GM19023 (cell line): ENCODE measurements around the gene TMEM178B.
A peak's percentile ranks its signal among the peaks of the same experiment; 100 is the strongest.

Source experiments
- ATAC-seq: cut with Tn5 transposase; IDR thresholded peaks from one replicate; pipeline ENCODE4 v1.9.1; 2021; ENCODE audit warnings: mild to moderate bottlenecking, moderate library complexity; ENCODE audit not compliant: unreplicated experiment

TMEM178B gene

DNA sequence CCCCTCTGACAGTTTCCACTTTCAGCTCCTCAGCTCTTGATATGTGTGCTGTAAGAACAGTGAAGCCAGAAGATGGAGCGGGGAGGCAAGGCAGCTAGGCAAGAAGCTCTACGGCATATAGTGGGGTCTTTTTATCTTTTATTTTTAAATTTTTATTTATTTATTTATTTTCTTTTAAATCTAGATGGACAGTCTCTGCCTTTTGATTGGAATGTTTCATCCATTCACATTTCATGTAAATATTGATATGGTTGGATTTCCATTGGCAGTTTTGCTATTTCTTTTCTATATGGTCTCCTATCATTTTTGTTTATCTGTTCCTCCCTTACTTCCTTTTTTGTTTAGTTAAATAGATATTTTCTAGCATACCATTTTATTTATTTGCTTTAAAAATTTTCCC, 183.7 kb downstream of the TMEM178B start:
- ATAC-seq: no peak

DNA sequence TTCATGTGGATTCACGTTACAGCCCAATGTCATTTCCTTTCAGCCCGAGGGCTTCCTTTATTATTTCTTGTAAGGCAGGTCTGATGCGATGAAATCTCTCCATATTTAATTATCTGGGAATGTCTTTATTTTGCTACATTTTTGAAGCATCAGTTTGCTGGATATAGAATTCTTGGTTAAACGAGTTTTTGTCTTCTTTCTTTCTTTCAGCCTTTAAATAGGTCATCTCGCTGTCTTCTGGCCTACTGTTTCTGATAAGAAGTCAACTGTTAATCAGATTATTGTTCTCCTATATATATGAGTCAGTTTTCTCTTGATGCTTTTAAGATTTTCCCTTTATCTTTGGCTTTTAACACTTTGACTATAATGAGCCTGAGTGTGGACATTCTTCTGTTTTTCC, 184.7 kb downstream of the TMEM178B start:
- no peak for ATAC-seq

DNA sequence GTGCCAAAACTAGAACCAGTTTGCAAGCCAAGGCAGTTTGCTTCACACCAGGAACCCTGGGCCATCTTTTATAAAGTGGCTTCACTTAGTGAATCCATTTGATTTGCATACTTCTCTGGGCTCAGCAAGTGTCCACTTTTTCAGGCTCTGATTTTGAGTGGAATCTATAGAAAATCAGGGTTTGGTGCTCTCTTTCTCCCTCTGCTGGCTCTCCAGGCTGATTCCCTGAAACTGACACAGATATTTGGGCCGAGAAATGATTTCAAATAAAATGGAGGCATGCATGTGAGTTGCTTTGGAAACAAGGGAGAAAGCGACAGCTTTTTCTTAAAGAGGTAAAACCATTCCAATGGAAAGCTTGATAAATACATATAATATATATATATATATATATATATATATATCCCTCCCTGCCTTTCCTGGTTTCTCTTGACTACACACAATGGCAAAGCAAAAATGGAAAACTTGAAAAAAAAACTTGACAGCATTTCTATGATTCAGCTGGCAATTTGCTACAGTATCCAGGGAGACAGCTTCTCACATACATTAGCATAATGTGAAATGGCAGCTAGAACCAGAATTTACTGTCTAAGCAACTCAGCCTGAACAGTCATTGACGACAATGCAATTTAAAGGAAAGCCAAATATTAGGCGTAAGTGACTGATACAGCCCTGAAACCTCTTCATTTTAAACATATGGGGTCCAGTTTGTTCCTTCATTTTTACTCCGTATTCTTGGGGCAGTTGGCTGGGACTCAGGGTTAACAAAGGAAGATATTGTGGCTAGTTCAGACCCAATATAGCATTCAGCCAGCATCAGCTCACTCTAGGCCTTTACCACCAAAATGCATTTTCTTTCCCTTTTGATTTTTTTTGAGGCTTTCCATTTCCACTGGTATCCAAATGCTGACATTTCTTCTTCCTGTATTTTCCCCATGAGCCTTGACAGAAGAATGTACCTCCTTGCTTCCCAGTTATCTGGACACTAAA, 188.5 kb downstream of the TMEM178B start:
- no peak for ATAC-seq

DNA sequence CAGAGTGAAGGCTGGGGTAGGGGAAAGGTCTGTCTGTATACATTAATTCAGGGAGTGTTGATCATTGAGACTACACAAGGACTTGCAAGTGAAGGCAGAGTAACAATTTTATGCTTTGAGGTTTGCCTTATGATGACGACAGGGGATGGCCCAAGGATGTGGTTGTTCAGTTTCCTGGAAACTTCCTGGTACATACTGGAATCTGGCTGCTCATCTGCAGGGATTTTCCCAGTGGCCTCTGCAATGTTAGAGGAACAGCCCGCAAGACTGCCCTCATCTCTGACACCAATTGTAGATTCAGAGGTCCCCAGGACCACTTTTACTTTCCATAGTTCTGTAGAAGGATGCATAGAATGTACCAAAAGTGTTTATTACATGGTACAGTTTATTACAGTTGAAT, 189.6 kb downstream of the TMEM178B start:
- ATAC-seq: no peak

DNA sequence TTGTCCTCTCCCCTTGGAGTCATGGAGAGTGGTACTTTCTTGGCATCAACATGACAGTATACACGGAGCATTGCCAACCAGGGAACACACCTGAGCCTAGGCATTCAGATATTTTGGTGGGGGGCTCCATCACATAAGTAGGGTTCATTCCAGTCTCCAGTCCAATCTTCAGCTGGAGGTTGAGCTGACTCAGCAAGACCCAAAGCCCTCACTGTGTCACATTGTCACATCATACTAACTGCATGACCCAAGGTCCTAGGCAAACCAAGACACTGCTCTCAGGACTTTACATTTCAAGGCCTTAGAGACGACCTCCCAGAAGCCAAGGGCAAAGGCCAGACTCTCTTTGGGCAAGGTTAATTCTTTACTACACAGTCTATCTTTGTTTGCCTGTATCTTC, 190.1 kb downstream of the TMEM178B start:
- no peak for ATAC-seq

DNA sequence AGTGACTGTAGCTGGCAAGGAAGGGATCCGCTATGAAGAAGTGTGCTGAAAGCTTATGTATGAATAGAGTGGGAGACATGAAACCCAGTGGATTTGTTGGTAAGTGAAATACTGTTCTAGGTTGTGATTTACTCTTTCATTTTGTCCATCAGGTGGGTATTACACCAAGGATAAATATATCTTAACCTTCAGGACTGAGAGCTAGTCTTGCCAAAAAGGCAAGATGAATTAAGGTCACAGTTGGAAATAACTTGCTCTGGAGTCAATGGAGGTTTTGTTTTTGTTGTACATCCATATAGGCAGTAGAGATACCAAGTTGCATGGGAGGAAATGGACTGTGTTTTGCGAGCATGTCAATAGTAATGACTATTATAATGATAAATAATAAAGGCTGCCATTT, 190.6 kb downstream of the TMEM178B start:
- ATAC-seq: no peak

DNA sequence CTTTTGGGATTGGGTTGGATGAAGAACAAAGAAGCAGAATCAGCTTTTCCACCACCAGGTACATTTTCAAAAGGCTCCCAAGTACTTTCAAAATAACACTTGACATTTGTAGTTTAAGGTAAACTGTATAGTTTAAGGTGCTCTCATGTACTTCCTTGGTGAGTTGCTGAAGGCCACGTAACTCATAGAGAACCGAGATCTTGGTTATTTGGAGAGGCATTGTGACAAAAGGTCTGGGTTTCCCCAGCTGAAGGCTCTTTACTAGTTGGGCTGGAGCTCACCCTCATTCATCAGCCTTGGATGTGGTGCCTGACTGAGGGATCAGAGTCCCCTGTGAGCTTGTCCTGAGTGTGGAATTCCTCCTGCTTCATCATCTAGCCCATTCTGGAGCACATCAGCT, 191.8 kb downstream of the TMEM178B start:
- no peak for ATAC-seq

DNA sequence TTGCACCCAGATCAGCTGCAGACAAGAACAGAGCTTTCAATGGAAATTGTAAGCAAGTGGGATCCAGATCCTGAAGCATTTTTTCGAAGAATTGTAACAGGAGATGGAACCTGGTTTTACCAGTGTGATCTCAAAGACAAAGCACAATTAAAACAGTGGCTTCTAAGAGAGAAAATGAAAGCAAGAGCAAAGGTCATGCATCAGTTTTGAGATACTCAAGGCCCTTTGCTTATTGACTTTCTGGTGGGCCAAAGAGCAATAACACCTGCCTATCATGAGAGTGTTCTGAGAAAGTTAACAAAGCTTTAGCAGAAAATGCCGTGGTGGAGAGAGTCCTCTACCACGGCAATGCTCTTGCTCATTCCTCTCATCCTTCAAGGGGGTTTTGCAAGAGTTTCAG, 194.8 kb downstream of the TMEM178B start:
- ATAC-seq: peak; percentile 52

DNA sequence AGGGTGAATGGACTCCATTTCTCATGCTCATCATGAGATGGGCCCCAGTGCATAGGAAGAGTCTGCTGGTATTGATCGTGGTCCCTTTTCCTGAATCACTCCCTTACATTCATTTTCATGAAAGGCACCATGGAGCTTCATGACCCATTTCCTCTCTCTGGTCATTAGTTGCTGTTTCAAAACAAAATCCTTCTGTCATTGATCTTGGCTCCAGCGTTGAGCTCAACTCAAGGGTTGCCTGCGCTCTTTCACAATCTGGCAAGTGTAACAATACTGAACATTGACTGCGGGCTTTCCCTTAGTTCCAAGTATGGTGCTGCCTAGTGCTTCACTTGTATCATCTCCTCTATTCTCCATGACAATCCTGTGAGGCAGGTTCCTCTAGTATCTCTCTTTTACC, 197.6 kb downstream of the TMEM178B start:
- ATAC-seq: no peak

DNA sequence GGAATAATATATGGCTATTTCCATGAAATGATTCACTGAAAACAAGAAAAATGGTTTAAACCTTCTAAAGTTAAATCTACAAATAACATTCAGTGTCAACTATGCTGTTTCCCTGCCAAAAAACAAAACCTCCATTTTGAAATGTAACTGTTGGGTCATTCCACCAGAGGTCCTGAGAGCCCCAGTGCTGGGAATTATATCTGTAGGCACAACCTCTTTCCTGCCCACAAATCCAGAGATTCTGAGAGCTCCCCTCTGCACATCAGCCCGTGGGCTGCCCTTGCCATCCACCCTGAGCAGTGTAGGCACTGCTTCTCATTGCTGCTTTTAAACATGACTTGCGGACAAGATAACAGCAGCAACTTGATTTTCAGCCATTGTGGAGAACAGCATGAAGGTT, 198.6 kb downstream of the TMEM178B start:
- ATAC-seq: no peak

DNA sequence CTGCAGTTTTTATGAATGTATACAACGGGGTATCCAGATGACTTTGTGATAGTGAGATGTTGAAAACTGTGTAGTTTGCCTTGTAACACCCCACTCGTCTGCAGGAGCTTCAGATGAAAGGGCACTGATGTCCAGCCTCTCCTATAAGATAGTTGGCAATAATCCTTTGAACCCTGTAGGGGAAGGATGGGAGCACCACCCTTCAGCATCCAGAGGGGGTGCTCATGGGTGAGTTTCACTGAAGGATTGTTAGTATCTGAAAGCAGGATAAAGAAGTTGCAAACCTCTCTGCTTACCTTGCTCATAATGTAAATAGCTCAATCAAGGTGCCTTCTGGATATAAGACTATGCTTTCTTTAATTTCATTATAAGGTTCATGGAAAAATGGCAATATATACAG, 201.5 kb downstream of the TMEM178B start:
- ATAC-seq: no peak

DNA sequence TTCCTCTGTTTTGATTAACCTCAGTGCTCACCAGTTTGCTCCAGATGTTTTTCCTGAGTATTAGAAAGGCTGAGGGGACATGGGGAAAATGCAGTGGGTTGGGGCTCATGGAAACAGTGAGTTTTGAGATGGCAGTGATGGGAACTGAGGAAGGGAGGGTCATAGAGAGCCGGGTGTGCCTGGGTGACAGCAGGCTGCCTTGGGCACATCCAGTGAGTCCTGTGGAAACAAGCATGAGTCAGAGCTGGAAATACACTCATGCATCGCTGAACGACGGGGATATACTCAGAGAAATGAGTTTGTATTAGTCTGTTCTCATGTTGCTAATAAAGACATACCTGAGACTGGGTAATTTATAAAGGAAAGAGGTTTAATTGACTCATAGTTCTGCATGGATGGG, 202.2 kb downstream of the TMEM178B start:
- ATAC-seq: no peak

DNA sequence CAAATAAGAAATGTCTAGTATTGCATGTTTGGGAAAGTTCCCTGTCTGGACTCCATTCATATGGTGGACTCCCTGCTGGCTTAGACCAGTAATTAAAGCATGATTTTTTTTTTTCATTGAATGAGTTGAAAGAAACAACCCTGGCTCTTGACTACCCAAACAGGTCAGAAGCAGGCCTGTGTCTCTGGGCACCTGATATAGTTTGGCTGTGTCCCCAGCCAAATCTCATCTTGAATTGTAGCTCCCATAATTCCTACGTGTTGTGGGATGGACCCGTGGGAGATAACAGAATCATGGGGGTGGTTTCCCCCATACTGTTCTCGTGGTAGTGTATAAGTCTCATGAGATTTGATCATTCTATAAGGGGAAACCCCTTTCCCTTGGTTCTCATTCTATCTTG, 206.2 kb downstream of the TMEM178B start:
- ATAC-seq: no peak

DNA sequence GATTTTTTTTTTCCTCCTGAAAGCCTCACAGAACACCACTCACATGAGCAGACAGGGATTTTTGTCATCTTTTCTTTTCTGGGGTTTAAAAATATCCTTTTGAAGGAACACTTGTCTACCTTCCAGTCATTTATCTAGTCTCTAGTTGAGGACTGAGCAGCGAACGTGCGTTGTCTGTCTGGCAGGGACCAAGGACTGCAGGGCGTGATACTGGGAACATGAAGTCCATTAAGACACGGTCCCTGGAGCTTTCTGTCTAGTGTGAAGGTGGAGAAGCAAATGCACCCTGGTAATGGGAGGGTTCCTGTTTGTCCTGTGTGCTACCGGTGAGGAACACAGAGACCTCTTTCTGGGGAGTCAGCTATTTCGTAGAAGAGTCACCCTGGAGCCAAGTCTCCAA, 207.4 kb downstream of the TMEM178B start:
- no peak for ATAC-seq

DNA sequence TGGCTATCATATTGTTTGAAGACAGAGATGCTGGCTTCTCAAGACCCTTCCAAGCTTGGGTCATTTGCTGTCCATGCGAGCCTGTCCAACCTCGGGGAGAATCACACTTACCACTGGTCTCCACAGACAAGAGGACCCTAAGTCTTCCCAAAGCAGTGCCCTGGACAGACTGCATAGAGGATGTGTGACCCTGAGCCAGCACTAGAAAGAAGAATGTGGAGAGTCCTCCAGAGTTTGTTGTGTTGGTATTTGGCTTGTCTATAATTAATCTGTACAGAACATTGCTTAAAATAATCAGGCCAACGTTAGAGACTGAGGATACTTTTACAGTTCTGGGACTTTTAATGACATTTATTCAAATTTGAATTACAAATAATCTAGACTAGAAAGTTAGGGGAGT, 212.7 kb downstream of the TMEM178B start:
- no peak for ATAC-seq

DNA sequence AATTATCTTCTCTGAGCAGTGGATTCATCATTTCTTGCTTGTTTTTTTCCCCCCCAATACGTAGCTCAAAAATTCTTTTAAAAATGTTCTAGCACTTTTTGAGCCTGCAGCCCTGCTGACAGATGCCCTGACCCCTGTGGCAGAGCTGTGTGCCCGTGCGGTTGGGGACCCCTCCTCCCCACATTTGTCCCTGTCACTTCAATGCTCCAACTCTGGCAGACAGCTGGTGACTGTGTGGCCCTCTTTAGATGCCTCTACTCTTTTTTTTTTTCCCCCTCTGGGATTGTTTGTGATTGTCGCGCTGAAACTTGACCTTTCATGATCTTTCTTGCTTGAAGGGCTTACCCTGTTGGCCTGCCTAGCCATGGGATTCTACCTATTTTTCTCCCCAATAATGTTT, 214.1 kb downstream of the TMEM178B start:
- ATAC-seq: no peak

DNA sequence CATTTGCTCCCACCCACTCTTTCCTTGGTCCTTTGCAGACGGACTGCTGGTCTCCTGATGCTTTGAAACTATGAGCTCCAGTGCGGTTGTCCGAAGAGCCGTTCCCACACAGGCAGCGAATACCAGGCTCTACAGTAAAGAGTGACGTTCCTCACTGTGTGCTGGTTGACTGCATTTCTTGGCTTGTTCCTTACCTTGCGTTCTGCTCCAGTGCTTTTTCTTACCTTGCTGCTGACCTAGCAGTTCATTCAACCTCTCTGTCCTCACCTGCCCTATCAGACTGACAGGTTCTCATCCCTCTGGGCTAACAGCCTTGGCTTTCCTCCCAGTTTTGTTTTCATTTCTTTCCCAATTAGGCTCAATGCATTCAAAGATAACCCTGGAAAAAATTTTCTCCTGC, 214.8 kb downstream of the TMEM178B start:
- no peak for ATAC-seq

DNA sequence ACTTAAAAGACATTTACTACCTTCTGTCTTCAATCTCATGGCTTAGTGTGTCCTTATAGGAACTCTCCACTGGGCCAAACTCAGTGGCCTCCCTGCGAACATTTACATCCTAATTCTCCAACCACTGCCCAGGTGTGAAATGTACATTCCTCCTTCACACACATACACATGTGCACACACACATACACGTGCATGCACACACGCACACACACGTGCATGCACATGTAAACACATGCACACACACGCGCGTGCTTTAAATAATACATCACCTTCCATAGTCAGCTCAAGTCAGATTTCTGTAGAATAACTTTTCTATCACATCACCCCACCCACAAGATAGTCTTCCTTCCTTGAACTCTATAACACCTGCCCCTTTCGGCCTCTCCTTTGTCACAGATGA, 216.5 kb downstream of the TMEM178B start:
- ATAC-seq: no peak

DNA sequence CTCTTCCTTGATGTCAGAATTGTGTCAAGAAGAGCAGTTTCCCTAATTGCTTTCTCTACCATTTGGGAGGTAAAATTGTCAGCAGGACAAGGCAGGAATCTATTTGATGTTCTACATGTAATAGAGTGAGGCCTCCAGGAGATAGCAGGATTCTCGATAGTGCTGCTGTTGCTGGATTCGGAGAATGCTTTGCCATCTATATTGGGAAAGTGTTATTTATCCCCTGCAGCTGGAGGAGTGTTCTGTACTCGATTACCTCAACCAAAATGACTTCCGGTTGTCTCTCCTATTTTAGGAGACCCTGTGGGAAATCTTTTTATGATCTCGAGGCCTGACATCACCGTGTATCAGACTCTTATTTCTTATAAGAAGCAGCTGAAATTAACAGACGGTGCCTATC, 217.1 kb downstream of the TMEM178B start:
- ATAC-seq: no peak

DNA sequence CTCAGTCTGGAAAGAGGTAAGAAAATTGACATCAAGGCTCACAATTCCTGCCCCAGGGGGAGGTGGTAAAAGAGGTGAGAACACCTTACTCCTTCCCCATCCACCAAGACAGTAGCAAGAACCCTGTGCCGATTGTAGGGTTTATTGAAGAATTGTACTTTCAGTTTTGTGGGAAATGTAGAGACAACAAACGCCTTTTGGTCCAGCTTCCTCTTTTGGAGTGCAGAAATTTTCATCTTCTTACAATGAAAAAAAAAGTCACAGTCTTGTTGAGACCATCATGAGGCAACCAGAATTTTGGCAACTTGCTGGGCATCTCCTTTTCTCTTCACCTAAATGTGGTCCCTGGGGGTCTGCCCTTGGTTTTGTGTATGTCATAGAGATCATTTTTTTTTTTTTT, 217.7 kb downstream of the TMEM178B start:
- ATAC-seq: no peak

DNA sequence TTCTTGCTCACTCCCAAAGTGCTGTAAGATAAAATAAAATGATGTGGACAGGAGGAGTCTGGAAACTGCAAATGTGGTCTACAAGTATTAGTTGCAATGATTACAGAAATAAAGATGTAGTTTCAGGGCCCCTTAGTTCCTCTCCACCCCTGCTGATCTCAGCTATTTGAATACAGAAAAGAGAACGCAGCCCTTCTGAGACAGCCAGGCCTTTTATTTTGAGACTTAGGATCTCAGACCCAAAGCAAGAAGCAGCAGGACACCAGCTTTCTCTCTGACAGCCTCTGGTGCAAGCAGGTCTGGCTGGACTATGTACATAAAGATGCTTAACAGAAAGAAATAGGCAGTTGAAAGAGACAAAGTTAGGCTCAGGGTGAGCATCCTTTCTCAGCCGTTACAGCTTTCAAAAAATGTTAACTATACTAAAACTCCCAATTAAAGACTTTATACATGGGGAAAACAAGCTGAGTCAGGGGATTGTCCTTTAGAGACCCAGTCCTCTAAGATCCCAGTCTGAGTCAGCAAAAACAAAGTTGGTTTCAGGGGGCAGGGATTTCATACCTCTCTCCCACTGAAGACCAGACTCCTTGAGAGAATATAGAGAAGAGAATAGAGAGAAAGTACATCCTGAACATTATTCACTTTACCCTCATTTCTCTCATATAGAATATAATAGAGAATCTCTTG, 220.4 kb downstream of the TMEM178B start:
- no peak for ATAC-seq

DNA sequence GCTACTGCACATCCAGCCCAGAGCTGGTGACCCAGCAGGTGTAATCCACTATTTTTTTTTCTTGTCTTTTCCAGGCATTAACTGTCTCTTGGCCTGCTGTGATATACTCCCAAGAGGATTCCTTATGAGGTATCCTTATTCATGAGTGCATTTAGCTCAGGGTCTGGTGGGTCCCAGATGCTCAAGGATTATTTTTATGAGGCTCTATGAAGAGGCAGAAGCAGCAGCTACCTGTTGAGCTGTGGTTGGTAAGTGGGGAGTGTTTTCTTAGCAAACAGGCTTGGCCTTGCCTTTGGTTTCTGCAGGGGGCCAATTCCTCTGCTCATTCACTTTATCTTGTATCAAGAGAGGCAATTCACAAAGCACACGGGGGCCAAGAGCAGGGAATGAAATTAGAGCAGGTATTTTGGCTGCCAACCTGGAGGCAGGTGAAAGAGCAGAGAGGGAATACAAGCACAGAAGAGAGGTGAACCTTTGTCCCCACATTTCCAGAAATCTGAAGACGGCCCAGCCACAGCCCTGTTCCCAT, 221.6 kb downstream of the TMEM178B start:
- ATAC-seq: no peak
